Middle frontal gyrus (tissue), 1 donor: ENCODE data around the gene GRAMD4.

Source experiments
- DNase-seq: peaks from one replicate; pipeline ENCODE4 v3.0.0-alpha.2; 2015; ENCODE audit warnings: low spot score; ENCODE audit errors: extremely low spot score

Gene GRAMD4

GRCh38 chr22:46708766-46709330, 88.7 kb downstream of the GRAMD4 start:
- DNase-seq, result no peak

GRCh38 chr22:46710806-46711205, 90.6 kb downstream of the GRAMD4 start:
- no peak for DNase-seq

GRCh38 chr22:46712288-46712687, 92.1 kb downstream of the GRAMD4 start:
- no peak for DNase-seq

GRCh38 chr22:46714550-46714949, 94.4 kb downstream of the GRAMD4 start:
- DNase-seq, result no peak

GRCh38 chr22:46719921-46720320, 99.7 kb downstream of the GRAMD4 start:
- DNase-seq, result no peak

GRCh38 chr22:46721501-46722085, 101.4 kb downstream of the GRAMD4 start:
- DNase-seq, result no peak

- DNase-seq, result no peak
Observed at GRCh38 chr22:46723882-46724281, 103.7 kb downstream of the GRAMD4 start.

- DNase-seq, result no peak
Observed at GRCh38 chr22:46725096-46725495, 104.9 kb downstream of the GRAMD4 start.

GRCh38 chr22:46726066-46726985, 106.1 kb downstream of the GRAMD4 start:
- DNase-seq, result no peak

- DNase-seq, result no peak
Observed at GRCh38 chr22:46726986-46727317, 106.8 kb downstream of the GRAMD4 start.

- DNase-seq, result no peak
Observed at GRCh38 chr22:46727813-46728364, 107.7 kb downstream of the GRAMD4 start.

GRCh38 chr22:46728470-46728869, 108.3 kb downstream of the GRAMD4 start:
- no peak for DNase-seq
